GM21786 (cell line): Measurements from ENCODE around the gene STK17A.
"Not testable (repeated sequence)": the region's sequence is repeated elsewhere in the genome, so short reads cannot be mapped to it uniquely, and the experiment has no call there.

Source experiments
- ATAC-seq: cut with Tn5 transposase; IDR thresholded peaks from one replicate; pipeline ENCODE4 v1.9.1; 2021; ENCODE audit not compliant: unreplicated experiment

The STK17A gene

GRCh38 chr7:43594020-43594419 is 11.1 kb downstream of the STK17A start:
- no peak for ATAC-seq

GRCh38 chr7:43596426-43596825 is 13.5 kb downstream of the STK17A start:
- not testable (repeated sequence) for ATAC-seq

GRCh38 chr7:43600056-43600455 is 17.1 kb downstream of the STK17A start:
- no peak for ATAC-seq

- no peak for ATAC-seq
These were observed 19.3 kb downstream of the STK17A start for GRCh38 chr7:43602256-43602655.

GRCh38 chr7:43604251-43604650 is 21.3 kb downstream of the STK17A start:
- no peak for ATAC-seq

- no peak for ATAC-seq
These were observed 26.2 kb downstream of the STK17A start for GRCh38 chr7:43609097-43609496.

- ATAC-seq: no peak
These were observed 29.2 kb downstream of the STK17A start for GRCh38 chr7:43612128-43612527.

GRCh38 chr7:43612599-43613589 is 30.0 kb downstream of the STK17A start:
- peak; percentile 53 for ATAC-seq

- no peak for ATAC-seq
These were observed 32.7 kb downstream of the STK17A start for GRCh38 chr7:43615558-43616145.

GRCh38 chr7:43616977-43617376 is 34.1 kb downstream of the STK17A start:
- ATAC-seq: no peak

GRCh38 chr7:43618073-43618472 is 35.2 kb downstream of the STK17A start:
- no peak for ATAC-seq

GRCh38 chr7:43619213-43620012 is 36.5 kb downstream of the STK17A start:
- no peak for ATAC-seq

GRCh38 chr7:43621729-43622448 is 39.0 kb downstream of the STK17A start:
- ATAC-seq: no peak

GRCh38 chr7:43624156-43624555 is 41.2 kb downstream of the STK17A start:
- no peak for ATAC-seq

GRCh38 chr7:43625453-43625852 is 42.5 kb downstream of the STK17A start:
- ATAC-seq: peak; percentile 72

GRCh38 chr7:43625980-43626379 is 43.1 kb downstream of the STK17A start:
- ATAC-seq: peak; percentile 32

GRCh38 chr7:43626695-43627094 is 43.8 kb downstream of the STK17A start:
- ATAC-seq: no peak

- ATAC-seq: not testable (repeated sequence)
These were observed 44.9 kb downstream of the STK17A start for GRCh38 chr7:43627798-43628197.

- no peak for ATAC-seq
These were observed 45.5 kb downstream of the STK17A start for GRCh38 chr7:43628431-43628830.

- ATAC-seq: no peak
These were observed 46.9 kb downstream of the STK17A start for GRCh38 chr7:43629857-43630256.

- ATAC-seq: no peak
These were observed 47.6 kb downstream of the STK17A start for GRCh38 chr7:43630482-43630881.
